LNCAP (cell line): ENCODE data around the gene POU6F2.

ENCODE experiments used
- CTCF ChIP-seq: fragments of 450-650 bp; IDR thresholded peaks from 2 replicates; pipeline ENCODE4 v1.5.1; 2017; ENCODE audit warnings: mild to moderate bottlenecking

Gene POU6F2

GRCh38 chr7:39428221-39428620, 450.5 kb downstream of the POU6F2 start:
- no peak for TF ChIP-seq CTCF

GRCh38 chr7:39429421-39429820, 451.7 kb downstream of the POU6F2 start:
- TF ChIP-seq CTCF: no peak

- TF ChIP-seq CTCF: no peak
Observed at GRCh38 chr7:39430441-39430840, 452.7 kb downstream of the POU6F2 start.

- TF ChIP-seq CTCF: no peak
Observed at GRCh38 chr7:39430909-39431641, 453.4 kb downstream of the POU6F2 start.

GRCh38 chr7:39432368-39432767, 454.7 kb downstream of the POU6F2 start:
- TF ChIP-seq CTCF: no peak

GRCh38 chr7:39432807-39433416, 455.2 kb downstream of the POU6F2 start:
- TF ChIP-seq CTCF: no peak

- no peak for TF ChIP-seq CTCF
Observed at GRCh38 chr7:39433550-39433949, 455.8 kb downstream of the POU6F2 start.
